ENCODE measurements around the gene TSC22D3.
A peak's percentile ranks its signal among the peaks of the same experiment; 100 is the strongest.

The TSC22D3 gene

DNA sequence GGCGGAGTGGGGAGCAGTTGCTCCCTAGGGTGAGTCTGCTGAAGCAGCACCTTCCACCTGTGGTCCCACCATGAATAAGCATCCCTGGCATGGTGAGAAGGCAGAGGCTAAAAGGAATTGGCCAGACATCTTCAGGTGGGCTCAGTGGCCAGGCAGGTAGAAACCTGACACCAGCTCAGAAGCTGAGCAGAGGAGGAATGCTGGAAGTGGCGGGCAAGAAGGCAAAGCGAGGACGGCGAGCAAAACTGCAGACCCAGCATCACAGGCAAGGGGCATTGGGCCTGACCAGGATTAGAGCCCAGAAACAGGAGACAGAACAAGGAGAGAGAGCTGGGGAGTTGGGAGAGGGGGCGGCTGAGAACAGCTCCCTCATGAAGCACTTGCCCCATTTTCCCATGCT lies 25.3 kb downstream of the TSC22D3 start:
- H3K27ac ChIP-seq, result no peak overlapping the region
- TF ChIP-seq, protein P1, sequence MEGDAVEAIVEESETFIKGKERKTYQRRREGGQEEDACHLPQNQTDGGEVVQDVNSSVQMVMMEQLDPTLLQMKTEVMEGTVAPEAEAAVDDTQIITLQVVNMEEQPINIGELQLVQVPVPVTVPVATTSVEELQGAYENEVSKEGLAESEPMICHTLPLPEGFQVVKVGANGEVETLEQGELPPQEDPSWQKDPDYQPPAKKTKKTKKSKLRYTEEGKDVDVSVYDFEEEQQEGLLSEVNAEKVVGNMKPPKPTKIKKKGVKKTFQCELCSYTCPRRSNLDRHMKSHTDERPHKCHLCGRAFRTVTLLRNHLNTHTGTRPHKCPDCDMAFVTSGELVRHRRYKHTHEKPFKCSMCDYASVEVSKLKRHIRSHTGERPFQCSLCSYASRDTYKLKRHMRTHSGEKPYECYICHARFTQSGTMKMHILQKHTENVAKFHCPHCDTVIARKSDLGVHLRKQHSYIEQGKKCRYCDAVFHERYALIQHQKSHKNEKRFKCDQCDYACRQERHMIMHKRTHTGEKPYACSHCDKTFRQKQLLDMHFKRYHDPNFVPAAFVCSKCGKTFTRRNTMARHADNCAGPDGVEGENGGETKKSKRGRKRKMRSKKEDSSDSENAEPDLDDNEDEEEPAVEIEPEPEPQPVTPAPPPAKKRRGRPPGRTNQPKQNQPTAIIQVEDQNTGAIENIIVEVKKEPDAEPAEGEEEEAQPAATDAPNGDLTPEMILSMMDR (IDR thresholded peaks at IDR 0.05), result no peak
- no peak for TF ChIP-seq ZFX (IDR thresholded peaks at IDR 0.05; ENCODE audit: borderline replicate concordance)

DNA sequence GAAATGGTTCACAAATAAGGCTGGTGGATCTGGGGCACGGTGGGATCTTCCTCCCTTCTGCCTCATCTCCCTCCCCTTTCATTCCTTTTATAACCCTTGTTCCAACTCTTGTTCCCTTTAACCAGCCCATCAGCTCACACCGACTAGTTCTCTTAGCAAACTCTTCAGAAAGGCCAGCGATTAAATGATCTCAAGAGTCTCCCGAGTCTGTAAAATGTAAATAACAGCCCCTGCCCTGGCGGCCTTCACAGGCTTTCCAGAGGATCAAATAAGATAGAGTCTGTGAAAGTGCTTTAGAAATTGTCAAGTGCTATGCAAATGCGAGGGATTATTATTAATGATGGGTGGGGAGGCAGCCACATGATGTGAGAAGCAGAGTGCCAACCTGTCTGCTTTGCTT lies 27.1 kb downstream of the TSC22D3 start:
- no peak for TF ChIP-seq ZFX (IDR thresholded peaks at IDR 0.05; ENCODE audit: borderline replicate concordance)
- TF ChIP-seq, protein P1 (IDR thresholded peaks at IDR 0.05), result no peak

DNA sequence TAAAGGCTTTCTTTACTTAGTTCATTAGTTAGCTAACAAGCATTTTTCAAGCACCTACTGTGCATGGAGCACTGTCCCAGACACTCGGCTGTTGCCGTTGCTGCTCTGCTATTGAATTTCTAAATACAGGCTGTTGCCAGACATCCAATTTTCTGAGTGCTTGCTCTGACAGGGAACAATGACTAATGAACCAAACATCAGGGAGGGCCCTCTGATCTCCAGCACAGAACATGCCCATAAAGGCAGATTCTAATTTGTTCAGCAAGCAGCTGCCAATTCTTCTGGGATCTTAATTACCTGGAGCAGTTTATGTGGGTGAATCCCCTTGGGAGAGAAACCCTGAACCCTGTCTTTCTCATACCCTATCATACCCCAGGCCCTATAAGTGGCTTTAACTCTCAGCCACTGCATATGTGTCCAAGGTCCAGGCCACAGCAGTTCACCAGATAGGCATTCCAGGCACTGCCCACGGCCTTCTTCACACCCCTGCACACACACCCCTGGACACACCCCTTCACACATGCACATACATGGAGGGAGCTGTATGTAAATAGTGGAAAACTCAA lies 27.9 kb downstream of the TSC22D3 start:
- H3K27ac ChIP-seq, result no peak overlapping the region
- TF ChIP-seq, protein P1 (IDR thresholded peaks at IDR 0.05), result no peak
- TF ChIP-seq ZFX (IDR thresholded peaks at IDR 0.05; ENCODE audit: borderline replicate concordance), result no peak

More for the DNA sequence above, 27.1 kb downstream of the TSC22D3 start:
- H3K27ac ChIP-seq, result no peak overlapping the region

DNA sequence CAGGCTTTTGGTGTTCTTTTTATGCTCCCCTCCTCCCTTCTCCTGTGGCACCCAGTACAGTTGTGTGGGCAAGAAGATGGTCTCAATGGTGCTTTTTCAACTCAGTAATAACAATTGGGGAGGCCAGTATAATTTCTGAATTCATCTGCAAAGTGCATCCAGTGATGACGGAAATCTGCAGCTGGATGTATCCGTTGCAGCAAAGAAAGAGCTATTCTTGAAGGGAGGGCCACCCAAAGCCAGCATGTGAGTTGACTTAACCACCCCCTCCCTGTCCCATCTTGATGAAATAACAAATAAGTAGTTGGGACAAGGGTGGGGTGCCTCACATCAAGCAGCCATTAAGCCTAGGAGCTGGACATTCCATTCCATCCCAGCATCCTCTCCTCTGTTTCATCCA lies 30.7 kb downstream of the TSC22D3 start:
- H3K27ac ChIP-seq, result no peak overlapping the region
- no peak for TF ChIP-seq ZFX (IDR thresholded peaks at IDR 0.05; ENCODE audit: borderline replicate concordance)
- TF ChIP-seq, protein P1 (IDR thresholded peaks at IDR 0.05), result no peak

DNA sequence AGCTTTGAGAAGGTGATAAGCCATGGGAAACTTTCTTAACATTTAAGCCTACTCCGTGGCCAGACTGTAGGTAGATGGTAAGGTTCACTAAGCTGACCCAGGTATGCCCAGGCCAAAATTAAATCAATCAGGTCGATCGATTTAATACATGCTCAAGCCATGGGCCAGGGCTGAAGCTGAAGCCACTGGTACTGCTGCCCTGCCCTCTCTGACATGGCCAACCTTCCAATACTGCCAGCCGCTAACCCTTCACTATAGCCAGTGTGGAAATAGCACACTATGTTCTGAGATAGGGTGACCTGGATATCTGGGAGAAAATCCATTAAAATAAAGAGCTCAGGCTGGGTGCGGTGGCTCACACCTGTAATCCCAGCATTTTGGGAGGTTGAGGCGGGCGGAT lies 31.6 kb downstream of the TSC22D3 start:
- H3K27ac ChIP-seq, result no peak overlapping the region
- TF ChIP-seq ZFX (IDR thresholded peaks at IDR 0.05; ENCODE audit: borderline replicate concordance), result no peak
- TF ChIP-seq, protein P1 (IDR thresholded peaks at IDR 0.05), result no peak

DNA sequence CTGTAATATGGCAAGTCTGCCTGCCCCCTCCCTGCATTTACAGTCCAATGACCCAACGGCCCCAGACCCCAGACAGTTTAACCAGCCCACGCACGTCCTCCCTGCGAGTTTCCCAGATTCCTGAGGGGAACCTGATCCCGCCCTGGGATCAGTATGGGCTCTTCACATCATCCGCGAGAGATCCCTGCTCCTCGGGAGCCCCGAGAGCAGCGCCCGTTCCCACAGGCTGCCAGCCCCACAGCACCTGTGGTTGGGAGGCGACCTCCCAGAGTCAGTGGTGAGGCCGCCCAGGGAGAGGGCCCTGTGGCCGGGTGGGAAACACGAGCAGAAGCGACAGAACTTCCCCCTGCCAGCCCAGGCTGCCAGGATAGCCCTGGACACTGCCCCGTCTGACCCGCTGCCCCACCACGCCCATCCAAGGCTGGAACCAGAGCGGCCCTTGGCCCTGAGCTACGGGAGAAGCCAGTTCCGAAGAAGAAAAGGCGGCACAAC lies 32.8 kb downstream of the TSC22D3 start:
- H3K27ac ChIP-seq, result peak overlapping the region; percentile 81
- TF ChIP-seq, protein P1 (IDR thresholded peaks at IDR 0.05), result no peak
- TF ChIP-seq ZFX (IDR thresholded peaks at IDR 0.05; ENCODE audit: borderline replicate concordance), result no peak

DNA sequence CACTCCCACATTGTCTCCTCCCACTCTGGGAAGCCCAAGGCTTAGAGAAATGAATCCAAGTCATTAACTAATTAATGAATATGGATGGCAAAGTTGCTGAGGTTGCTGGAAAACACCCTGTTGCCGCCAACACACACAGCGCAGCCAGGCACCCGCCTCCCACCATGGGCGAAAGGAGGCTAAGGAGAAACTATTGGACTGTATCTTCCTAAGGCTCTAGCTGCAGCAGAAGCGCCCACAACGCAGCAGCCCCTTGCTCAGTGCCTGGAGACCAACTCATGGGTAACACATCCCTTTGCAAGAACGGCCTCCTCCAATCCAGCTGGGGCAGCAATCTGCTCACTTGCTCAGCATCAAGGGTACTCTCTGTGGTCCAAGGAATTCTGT lies 34.2 kb downstream of the TSC22D3 start:
- TF ChIP-seq, protein P1 (IDR thresholded peaks at IDR 0.05), result no peak
- no peak for TF ChIP-seq ZFX (IDR thresholded peaks at IDR 0.05; ENCODE audit: borderline replicate concordance)
- H3K27ac ChIP-seq, result peak overlapping the region; percentile 81
